Measurements from ENCODE around the gene PDHX. TPM values are rescaled to one million over a fixed set of nuclear protein-coding genes. Genes with fewer than 3 reads are reported as not detected.

Gene PDHX
- total RNA-seq, 1 experiment from 2014 or later: 99.9 TPM

GRCh38 chr11:34957206-34957605, 40.8 kb downstream of the PDHX start:
- no TSS peak for BruUV-seq (replicated peaks)
- CTCF ChIA-PET: no interaction called here
- intact Hi-C loops (cut with micrococcal nuclease; ENCODE audit: unreplicated experiment): no loop called here

GRCh38 chr11:34957606-34958005, 41.2 kb downstream of the PDHX start:
- intact Hi-C loops (cut with micrococcal nuclease; ENCODE audit: unreplicated experiment): no loop called here
- no peaks in the 10 kb centered on the region for H3K4me1 ChIP-seq (ENCODE audit: insufficient read depth, low read length, poor library complexity, severe bottlenecking)
- no TSS peak for BruUV-seq (replicated peaks)
- ChIA-PET POLR2A (ENCODE audit: low non-redundant PET) (no interaction called here), CTCF (no interaction called here)
- H3K27me3 ChIP-seq (replicated peaks; ENCODE audit: insufficient read depth, low read depth, low read length, poor library complexity): no peaks in the 10 kb centered on the region
- no peak for DNase-seq (ENCODE audit: low spot score)
- TF ChIP-seq, protein P1, sequence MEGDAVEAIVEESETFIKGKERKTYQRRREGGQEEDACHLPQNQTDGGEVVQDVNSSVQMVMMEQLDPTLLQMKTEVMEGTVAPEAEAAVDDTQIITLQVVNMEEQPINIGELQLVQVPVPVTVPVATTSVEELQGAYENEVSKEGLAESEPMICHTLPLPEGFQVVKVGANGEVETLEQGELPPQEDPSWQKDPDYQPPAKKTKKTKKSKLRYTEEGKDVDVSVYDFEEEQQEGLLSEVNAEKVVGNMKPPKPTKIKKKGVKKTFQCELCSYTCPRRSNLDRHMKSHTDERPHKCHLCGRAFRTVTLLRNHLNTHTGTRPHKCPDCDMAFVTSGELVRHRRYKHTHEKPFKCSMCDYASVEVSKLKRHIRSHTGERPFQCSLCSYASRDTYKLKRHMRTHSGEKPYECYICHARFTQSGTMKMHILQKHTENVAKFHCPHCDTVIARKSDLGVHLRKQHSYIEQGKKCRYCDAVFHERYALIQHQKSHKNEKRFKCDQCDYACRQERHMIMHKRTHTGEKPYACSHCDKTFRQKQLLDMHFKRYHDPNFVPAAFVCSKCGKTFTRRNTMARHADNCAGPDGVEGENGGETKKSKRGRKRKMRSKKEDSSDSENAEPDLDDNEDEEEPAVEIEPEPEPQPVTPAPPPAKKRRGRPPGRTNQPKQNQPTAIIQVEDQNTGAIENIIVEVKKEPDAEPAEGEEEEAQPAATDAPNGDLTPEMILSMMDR (conservative IDR thresholded peaks at IDR 0.05; ENCODE audit: low read depth, low read length): no peak
- TF ChIP-seq EZH2 (IDR thresholded peaks at IDR 0.05; ENCODE audit: borderline replicate concordance, low read depth, low read length, poor library complexity, severe bottlenecking): no peak
- peaks cover 14% of the 10 kb centered on the region for H3K36me3 ChIP-seq (ENCODE audit: insufficient read depth, low read length, poor library complexity, severe bottlenecking)
- no peak overlapping the region for H3K27ac ChIP-seq (ENCODE audit: low read depth, low read length, poor library complexity, severe bottlenecking)
- no peaks in the 10 kb centered on the region for H3K9me3 ChIP-seq (ENCODE audit: low read depth, low read length, poor library complexity, severe bottlenecking)
- H3K4me3 ChIP-seq (ENCODE audit: low read depth, low read length, poor library complexity, severe bottlenecking): no peak overlapping the region

More at GRCh38 chr11:34957206-34957605, 40.8 kb downstream of the PDHX start:
- Histone ChIP-seq H3K36me3 (ENCODE audit: insufficient read depth, low read length, poor library complexity, severe bottlenecking) (peaks cover 14% of the 10 kb centered on the region), H3K4me3 (ENCODE audit: low read depth, low read length, poor library complexity, severe bottlenecking) (no peak overlapping the region), H3K27ac (ENCODE audit: low read depth, low read length, poor library complexity, severe bottlenecking) (no peak overlapping the region), H3K4me1 (ENCODE audit: insufficient read depth, low read length, poor library complexity, severe bottlenecking) (no peaks in the 10 kb centered on the region), H3K9me3 (ENCODE audit: low read depth, low read length, poor library complexity, severe bottlenecking) (no peaks in the 10 kb centered on the region), H3K27me3 (replicated peaks; ENCODE audit: insufficient read depth, low read depth, low read length, poor library complexity) (no peaks in the 10 kb centered on the region)
- TF ChIP-seq EZH2 (IDR thresholded peaks at IDR 0.05; ENCODE audit: borderline replicate concordance, low read depth, low read length, poor library complexity, severe bottlenecking): no peak
- TF ChIP-seq, protein P1 (conservative IDR thresholded peaks at IDR 0.05; ENCODE audit: low read depth, low read length): no peak
- DNase-seq (ENCODE audit: low spot score): no peak
- POLR2A ChIA-PET (ENCODE audit: low non-redundant PET): no interaction called here

- CTCF ChIA-PET: no interaction called here
- POLR2A ChIA-PET (ENCODE audit: low non-redundant PET): no interaction called here
- H3K36me3 ChIP-seq (ENCODE audit: insufficient read depth, low read length, poor library complexity, severe bottlenecking): peaks cover 14% of the 10 kb centered on the region
- no peak for DNase-seq (ENCODE audit: low spot score)
- BruUV-seq (replicated peaks): no TSS peak
- no peak overlapping the region for H3K27ac ChIP-seq (ENCODE audit: low read depth, low read length, poor library complexity, severe bottlenecking)
- no peaks in the 10 kb centered on the region for H3K4me1 ChIP-seq (ENCODE audit: insufficient read depth, low read length, poor library complexity, severe bottlenecking)
- intact Hi-C loops (cut with micrococcal nuclease; ENCODE audit: unreplicated experiment): no loop called here
- H3K27me3 ChIP-seq (replicated peaks; ENCODE audit: insufficient read depth, low read depth, low read length, poor library complexity): no peaks in the 10 kb centered on the region
- TF ChIP-seq, protein P1 (conservative IDR thresholded peaks at IDR 0.05; ENCODE audit: low read depth, low read length): no peak
- TF ChIP-seq EZH2 (IDR thresholded peaks at IDR 0.05; ENCODE audit: borderline replicate concordance, low read depth, low read length, poor library complexity, severe bottlenecking): no peak
- no peak overlapping the region for H3K4me3 ChIP-seq (ENCODE audit: low read depth, low read length, poor library complexity, severe bottlenecking)
- H3K9me3 ChIP-seq (ENCODE audit: low read depth, low read length, poor library complexity, severe bottlenecking): no peaks in the 10 kb centered on the region
These were observed 43.4 kb downstream of the PDHX start for GRCh38 chr11:34959770-34960169.
